ENCODE results near the gene BACH2.
"Not testable (repeated sequence)": the region's sequence is repeated elsewhere in the genome, so short reads cannot be mapped to it uniquely, and the experiment has no call there.

BACH2 gene

DNA sequence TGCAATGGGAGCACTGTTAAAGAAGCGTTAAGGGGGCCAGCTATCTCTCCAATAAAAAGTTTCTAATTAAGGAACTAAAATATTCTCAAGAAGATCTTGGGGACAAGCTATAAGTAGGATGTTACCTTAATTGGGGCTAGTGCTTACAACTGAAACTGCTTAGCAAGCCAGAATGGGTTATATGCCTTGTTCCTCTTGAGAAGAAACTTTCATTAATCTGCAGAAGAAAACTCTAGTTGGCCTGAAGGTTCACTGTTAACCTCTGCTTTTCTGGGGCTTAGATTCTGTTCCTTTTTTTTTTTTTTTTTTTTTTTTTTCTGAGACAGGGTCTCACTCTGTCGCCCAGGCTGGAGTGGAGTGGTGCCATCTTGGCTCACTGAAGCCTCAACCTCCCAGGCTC, 82.2 kb downstream of the BACH2 start:
- Histone ChIP-seq H3K4me1 (ENCODE audit: control insufficient read depth, insufficient read depth, low read length, unreplicated experiment) (peaks cover 33% of the 10 kb centered on the region), H3K27ac (ENCODE audit: low read depth, low read length) (no peak overlapping the region), H3K27me3 (ENCODE audit: insufficient read depth, low read length) (no peaks in the 10 kb centered on the region), H2AFZ (ENCODE audit: low read length, unreplicated experiment) (no peak overlapping the region), H3K79me2 (ENCODE audit: control insufficient read depth, insufficient read depth, low read length, unreplicated experiment) (no peaks in the 10 kb centered on the region), H3K4me3 (ENCODE audit: low read depth, low read length) (no peak overlapping the region), H3K36me3 (ENCODE audit: insufficient read depth, low read length) (no peaks in the 10 kb centered on the region)

DNA sequence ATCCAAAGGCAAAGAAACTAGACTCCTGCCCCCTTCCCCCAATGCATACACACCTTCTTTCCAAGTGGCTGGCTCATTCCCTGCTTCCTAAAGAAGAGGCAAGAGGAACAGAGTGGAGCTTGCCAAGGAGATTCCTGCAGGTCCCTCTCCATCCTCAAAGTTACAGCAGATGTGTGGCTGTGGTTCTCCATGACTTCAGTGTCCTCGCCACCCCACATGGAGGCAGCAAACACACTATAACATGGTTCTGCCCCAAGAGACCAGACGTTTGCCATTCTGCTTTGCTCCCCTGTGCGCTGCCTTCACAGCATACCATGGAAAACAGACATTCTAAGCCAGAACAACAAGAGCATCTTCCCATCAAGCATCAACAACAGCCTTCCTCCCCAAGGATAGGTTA, 84.4 kb downstream of the BACH2 start:
- peaks cover 14% of the 10 kb centered on the region for H3K4me1 ChIP-seq (ENCODE audit: control insufficient read depth, insufficient read depth, low read length, unreplicated experiment)
- H3K27me3 ChIP-seq (ENCODE audit: insufficient read depth, low read length), result no peaks in the 10 kb centered on the region
- H3K4me3 ChIP-seq (ENCODE audit: low read depth, low read length), result no peak overlapping the region
- no peak overlapping the region for H3K27ac ChIP-seq (ENCODE audit: low read depth, low read length)
- no peaks in the 10 kb centered on the region for H3K36me3 ChIP-seq (ENCODE audit: insufficient read depth, low read length)
- no peak overlapping the region for H2AFZ ChIP-seq (ENCODE audit: low read length, unreplicated experiment)
- no peaks in the 10 kb centered on the region for H3K79me2 ChIP-seq (ENCODE audit: control insufficient read depth, insufficient read depth, low read length, unreplicated experiment)

DNA sequence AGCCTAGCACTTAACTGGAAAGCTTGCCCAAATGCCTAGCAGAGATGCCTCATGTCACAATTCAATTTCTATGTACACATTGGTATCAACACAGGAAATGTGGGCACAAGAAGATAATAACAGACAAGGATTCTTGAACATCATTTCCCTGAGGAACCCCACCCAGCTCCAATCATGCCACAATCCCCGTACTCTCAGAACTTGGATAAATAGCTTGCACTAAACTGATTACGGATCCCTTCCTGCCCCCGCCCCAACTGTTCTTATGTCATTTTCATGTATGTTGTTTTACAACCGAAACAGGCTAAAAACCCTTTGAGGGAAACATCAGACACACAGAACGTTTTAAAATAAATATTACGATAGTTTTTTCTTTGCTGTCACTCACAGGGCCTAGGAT, 87.1 kb downstream of the BACH2 start:
- H3K4me1 ChIP-seq (ENCODE audit: control insufficient read depth, insufficient read depth, low read length, unreplicated experiment), result no peaks in the 10 kb centered on the region
- H2AFZ ChIP-seq (ENCODE audit: low read length, unreplicated experiment), result no peak overlapping the region
- no peak overlapping the region for H3K4me3 ChIP-seq (ENCODE audit: low read depth, low read length)
- H3K27ac ChIP-seq (ENCODE audit: low read depth, low read length), result no peak overlapping the region
- no peaks in the 10 kb centered on the region for H3K36me3 ChIP-seq (ENCODE audit: insufficient read depth, low read length)
- no peaks in the 10 kb centered on the region for H3K79me2 ChIP-seq (ENCODE audit: control insufficient read depth, insufficient read depth, low read length, unreplicated experiment)
- H3K27me3 ChIP-seq (ENCODE audit: insufficient read depth, low read length), result peaks cover 5% of the 10 kb centered on the region; the same call in 1 of the 2 replicates

DNA sequence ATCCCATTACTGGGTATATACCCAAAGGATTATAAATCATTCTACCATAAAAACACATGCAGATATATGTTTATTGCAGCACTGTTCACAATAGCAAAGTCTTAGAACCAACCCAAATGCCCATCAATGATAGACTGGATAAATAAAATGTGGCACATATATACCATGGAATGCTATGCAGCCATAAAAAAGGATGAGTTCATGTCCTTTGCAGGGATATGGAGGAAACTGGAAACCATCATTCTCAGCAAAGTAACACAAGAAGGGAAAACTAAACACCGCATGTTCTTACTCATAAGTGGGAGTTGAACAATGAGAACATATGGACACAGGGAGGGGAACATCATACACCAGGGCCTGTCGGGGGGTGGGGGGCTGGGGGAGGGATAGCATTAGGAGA, 88.0 kb downstream of the BACH2 start:
- H3K27ac ChIP-seq (ENCODE audit: low read depth, low read length); H3K27me3 ChIP-seq (ENCODE audit: insufficient read depth, low read length); H3K4me3 ChIP-seq (ENCODE audit: low read depth, low read length); H3K79me2 ChIP-seq (ENCODE audit: control insufficient read depth, insufficient read depth, low read length, unreplicated experiment); H3K4me1 ChIP-seq (ENCODE audit: control insufficient read depth, insufficient read depth, low read length, unreplicated experiment); H2AFZ ChIP-seq (ENCODE audit: low read length, unreplicated experiment); H3K36me3 ChIP-seq (ENCODE audit: insufficient read depth, low read length): not testable (repeated sequence)

DNA sequence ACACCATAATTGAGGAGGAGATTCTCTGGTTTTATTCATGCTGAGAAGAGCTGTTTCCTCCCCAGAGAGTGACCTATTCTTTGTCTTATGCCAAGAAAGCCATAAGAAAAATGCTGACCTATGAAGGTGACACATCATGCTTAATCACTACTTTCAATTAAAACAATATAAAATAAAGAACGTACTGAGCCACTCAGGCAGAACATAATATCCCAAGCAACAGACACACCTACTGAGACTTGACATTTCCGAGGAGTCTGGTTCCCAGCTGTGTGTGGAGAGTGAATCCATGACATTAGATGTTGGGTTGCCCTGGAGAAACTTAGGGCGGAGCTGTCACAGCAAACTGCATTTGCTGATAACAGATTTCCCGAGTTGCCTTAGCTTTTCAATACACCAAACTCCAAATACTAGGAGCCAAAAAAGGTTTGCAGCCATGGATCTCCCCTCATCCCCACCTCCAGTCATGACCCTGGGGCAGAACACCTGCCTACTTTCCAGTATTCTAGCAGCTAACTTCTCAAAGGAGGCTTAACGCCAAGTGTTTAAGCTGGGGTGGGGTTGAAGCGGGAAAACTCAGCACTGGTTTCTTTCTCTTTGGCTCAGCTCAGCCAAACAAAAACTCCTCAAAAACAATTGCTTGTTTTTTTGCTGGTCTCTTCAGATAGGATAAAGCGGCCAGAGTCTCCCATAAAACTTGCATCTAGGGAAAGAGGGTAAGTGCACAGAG, 92.2 kb downstream of the BACH2 start:
- H3K36me3 ChIP-seq (ENCODE audit: insufficient read depth, low read length), result no peaks in the 10 kb centered on the region
- H3K27me3 ChIP-seq (ENCODE audit: insufficient read depth, low read length), result peaks cover 5% of the 10 kb centered on the region; the same call in 1 of the 2 replicates
- no peak overlapping the region for H3K4me3 ChIP-seq (ENCODE audit: low read depth, low read length)
- no peak overlapping the region for H3K27ac ChIP-seq (ENCODE audit: low read depth, low read length)
- no peak overlapping the region for H2AFZ ChIP-seq (ENCODE audit: low read length, unreplicated experiment)
- H3K79me2 ChIP-seq (ENCODE audit: control insufficient read depth, insufficient read depth, low read length, unreplicated experiment), result no peaks in the 10 kb centered on the region
- H3K4me1 ChIP-seq (ENCODE audit: control insufficient read depth, insufficient read depth, low read length, unreplicated experiment), result no peaks in the 10 kb centered on the region

DNA sequence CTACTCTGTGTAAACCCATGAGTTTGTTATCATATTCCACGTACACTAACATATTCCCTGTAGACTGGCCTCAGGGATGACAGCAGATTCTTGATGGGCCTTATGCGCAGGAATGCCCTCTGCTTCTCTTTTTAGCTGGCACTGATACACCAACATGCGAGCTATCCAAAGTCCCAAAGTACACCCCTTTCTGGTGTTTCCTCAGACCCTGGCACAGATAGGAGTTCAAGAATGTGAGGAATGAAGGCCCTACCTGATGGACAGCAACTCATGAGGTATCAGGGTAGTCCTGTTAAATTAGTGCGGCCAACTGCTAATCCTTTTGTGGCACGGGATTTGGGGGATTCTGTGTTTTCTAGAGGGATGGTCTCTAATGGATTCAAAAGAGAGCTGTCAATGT, 93.0 kb downstream of the BACH2 start:
- Histone ChIP-seq H3K4me1 (ENCODE audit: control insufficient read depth, insufficient read depth, low read length, unreplicated experiment) (no peaks in the 10 kb centered on the region), H3K27me3 (ENCODE audit: insufficient read depth, low read length) (peaks cover 5% of the 10 kb centered on the region; the same call in 1 of the 2 replicates), H3K36me3 (ENCODE audit: insufficient read depth, low read length) (no peaks in the 10 kb centered on the region), H3K27ac (ENCODE audit: low read depth, low read length) (no peak overlapping the region), H3K79me2 (ENCODE audit: control insufficient read depth, insufficient read depth, low read length, unreplicated experiment) (no peaks in the 10 kb centered on the region), H3K4me3 (ENCODE audit: low read depth, low read length) (no peak overlapping the region), H2AFZ (ENCODE audit: low read length, unreplicated experiment) (no peak overlapping the region)

DNA sequence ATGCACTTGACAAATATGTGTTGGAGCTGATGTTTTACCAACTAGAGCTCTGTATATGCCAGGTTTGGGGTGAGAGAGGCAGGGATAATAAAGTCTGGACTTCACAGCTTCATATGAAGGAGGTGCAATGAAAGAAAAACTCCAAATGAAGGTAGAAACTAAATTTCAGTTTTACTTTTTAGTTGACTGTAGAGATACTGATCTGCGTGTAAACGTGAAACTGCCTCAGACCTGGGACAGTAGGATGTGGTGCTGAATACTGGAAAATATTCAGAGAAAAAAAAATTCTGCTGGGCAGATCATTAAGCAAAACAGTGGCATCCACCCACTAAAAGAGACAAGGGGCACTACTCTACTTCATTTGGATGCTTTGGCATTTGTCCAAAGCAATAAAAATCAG, 94.5 kb downstream of the BACH2 start:
- H3K79me2 ChIP-seq (ENCODE audit: control insufficient read depth, insufficient read depth, low read length, unreplicated experiment), result no peaks in the 10 kb centered on the region
- H3K27ac ChIP-seq (ENCODE audit: low read depth, low read length), result no peak overlapping the region

DNA sequence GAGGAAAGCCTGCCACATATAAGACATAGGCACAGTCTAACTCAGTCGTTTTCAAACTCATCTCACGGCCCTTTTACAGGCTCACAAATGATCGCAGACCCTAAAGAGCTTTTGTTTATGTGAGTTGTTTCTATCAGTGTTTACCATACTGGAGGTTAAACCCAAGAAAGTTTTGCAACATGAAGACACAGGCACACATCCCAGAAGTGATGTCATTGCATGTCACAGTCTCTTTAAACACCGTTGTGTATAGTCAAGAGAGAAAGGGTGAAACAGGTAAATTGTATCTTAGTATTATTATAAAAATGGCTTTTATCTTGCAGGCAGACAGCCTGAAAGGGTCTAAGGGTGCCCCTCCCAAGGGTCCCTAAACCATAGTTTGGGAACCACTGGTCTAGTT, 96.7 kb downstream of the BACH2 start:
- no peaks in the 10 kb centered on the region for H3K4me1 ChIP-seq (ENCODE audit: control insufficient read depth, insufficient read depth, low read length, unreplicated experiment)
- no peaks in the 10 kb centered on the region for H3K36me3 ChIP-seq (ENCODE audit: insufficient read depth, low read length)
- H3K27me3 ChIP-seq (ENCODE audit: insufficient read depth, low read length), result no peaks in the 10 kb centered on the region; the same call in 1 of the 2 replicates
- no peak overlapping the region for H3K4me3 ChIP-seq (ENCODE audit: low read depth, low read length)
- H3K79me2 ChIP-seq (ENCODE audit: control insufficient read depth, insufficient read depth, low read length, unreplicated experiment), result no peaks in the 10 kb centered on the region
- no peak overlapping the region for H3K27ac ChIP-seq (ENCODE audit: low read depth, low read length)
- no peak overlapping the region for H2AFZ ChIP-seq (ENCODE audit: low read length, unreplicated experiment)

More for the DNA sequence above, 94.5 kb downstream of the BACH2 start:
- no peak overlapping the region for H3K4me3 ChIP-seq (ENCODE audit: low read depth, low read length)
- peaks cover 5% of the 10 kb centered on the region; the same call in 1 of the 2 replicates for H3K27me3 ChIP-seq (ENCODE audit: insufficient read depth, low read length)
- no peaks in the 10 kb centered on the region for H3K36me3 ChIP-seq (ENCODE audit: insufficient read depth, low read length)
- H3K4me1 ChIP-seq (ENCODE audit: control insufficient read depth, insufficient read depth, low read length, unreplicated experiment), result no peaks in the 10 kb centered on the region
- H2AFZ ChIP-seq (ENCODE audit: low read length, unreplicated experiment), result no peak overlapping the region

DNA sequence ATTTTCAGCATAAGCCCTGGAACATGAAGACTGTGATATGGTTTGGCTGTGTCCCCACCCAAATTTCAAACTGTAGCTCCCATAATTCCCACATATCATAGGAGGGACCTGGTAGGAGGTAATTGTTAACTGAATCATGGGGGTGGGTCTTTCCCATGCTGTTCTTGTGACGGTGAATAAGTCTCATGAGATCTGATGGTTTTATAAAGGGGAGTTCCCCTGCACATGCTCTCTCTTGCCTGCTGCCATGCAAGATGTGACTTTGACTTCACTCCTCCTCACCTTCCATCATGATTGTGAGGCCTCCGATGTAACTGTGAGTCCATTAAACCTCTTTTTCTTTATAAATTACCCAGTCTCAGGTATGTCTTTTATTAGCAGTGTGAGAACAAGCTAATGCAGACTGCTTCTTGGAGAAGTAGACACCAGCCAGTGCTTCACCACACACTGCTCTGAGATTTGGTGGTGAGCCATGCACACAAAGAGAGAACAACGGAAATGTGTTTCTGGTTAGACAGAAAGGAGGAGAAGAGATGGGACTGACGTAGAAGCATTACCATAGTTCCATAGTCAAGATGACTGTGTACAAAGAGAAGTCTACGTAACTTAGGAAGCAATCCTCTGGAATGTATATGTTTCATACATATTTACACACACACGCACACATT, 97.8 kb downstream of the BACH2 start:
- Histone ChIP-seq H3K27ac (ENCODE audit: low read depth, low read length) (no peak overlapping the region), H3K27me3 (ENCODE audit: insufficient read depth, low read length) (no peaks in the 10 kb centered on the region), H2AFZ (ENCODE audit: low read length, unreplicated experiment) (no peak overlapping the region), H3K79me2 (ENCODE audit: control insufficient read depth, insufficient read depth, low read length, unreplicated experiment) (no peaks in the 10 kb centered on the region), H3K36me3 (ENCODE audit: insufficient read depth, low read length) (no peaks in the 10 kb centered on the region), H3K4me3 (ENCODE audit: low read depth, low read length) (no peak overlapping the region), H3K4me1 (ENCODE audit: control insufficient read depth, insufficient read depth, low read length, unreplicated experiment) (peaks cover 7% of the 10 kb centered on the region)

DNA sequence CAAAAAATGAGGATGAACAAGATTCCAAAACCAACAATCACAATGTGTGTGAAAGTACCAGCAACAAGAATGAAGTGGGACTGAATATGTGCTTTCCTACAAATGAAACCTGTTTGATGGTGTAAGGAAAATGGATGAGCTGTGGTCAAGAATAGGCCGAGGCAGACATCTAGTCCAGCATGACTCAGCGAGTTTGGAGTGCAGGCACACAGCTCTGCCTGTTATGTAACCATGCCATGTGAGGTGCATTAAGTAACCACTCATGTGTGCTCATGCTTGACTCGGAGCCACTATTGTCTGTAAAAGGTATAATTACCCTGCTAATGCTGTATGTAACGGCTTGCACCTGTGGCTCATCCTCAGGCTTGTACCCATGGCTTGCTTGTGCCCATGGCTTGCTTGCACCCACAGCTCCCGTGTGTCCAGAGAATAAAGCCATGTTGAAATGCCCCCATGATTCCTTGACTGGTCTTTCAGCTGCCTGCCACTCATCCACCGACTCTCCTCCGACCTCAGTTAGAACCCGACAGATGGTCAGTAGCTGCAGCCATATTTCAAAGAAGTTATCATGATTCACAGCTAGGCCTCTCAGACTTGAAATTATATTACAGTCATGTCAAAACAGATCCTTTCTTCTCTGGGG, 98.7 kb downstream of the BACH2 start:
- Histone ChIP-seq H3K4me1 (ENCODE audit: control insufficient read depth, insufficient read depth, low read length, unreplicated experiment) (peaks cover 8% of the 10 kb centered on the region), H3K27me3 (ENCODE audit: insufficient read depth, low read length) (no peaks in the 10 kb centered on the region), H3K79me2 (ENCODE audit: control insufficient read depth, insufficient read depth, low read length, unreplicated experiment) (no peaks in the 10 kb centered on the region), H2AFZ (ENCODE audit: low read length, unreplicated experiment) (no peak overlapping the region), H3K4me3 (ENCODE audit: low read depth, low read length) (no peak overlapping the region), H3K27ac (ENCODE audit: low read depth, low read length) (no peak overlapping the region), H3K36me3 (ENCODE audit: insufficient read depth, low read length) (no peaks in the 10 kb centered on the region)
